ENCODE measurements around the gene FGD3.

GRCh38 chr9:92976431-92976830 lies 29.1 kb downstream of the FGD3 start:
- TF ChIP-seq SUZ12 (IDR thresholded peaks at IDR 0.05; ENCODE audit: extremely low read depth, insufficient read depth, insufficient read length): no peak
- TF ChIP-seq YY1 (IDR thresholded peaks at IDR 0.05; ENCODE audit: insufficient read depth, insufficient read length): no peak
- no peak for TF ChIP-seq ZNF274 (IDR thresholded peaks at IDR 0.05; ENCODE audit: low read depth, low read length)
